NT2/D1 (cell line): ENCODE data around the gene PNPLA3.

Experiments used
- DNase-seq: peaks from one replicate; pipeline ENCODE4 v3.0.0-alpha.2; 2011; ENCODE audit warnings: low read depth, low spot score
- H3K27me3 ChIP-seq: 2 replicates; pipeline ENCODE4 v1.6.0; 2011; ENCODE audit warnings: mild to moderate bottlenecking; ENCODE audit not compliant: insufficient read length, insufficient read depth
- H3K36me3 ChIP-seq: 2 replicates; pipeline ENCODE4 v1.6.1; 2011; ENCODE audit warnings: mild to moderate bottlenecking, low read length, mixed read lengths; ENCODE audit not compliant: insufficient read depth, insufficient read length
- H3K4me1 ChIP-seq: 2 replicates; pipeline ENCODE4 v1.5.1; 2011; ENCODE audit not compliant: insufficient read depth, insufficient read length
- H3K4me3 ChIP-seq: 2 replicates; pipeline ENCODE4 v1.5.1; 2011; ENCODE audit warnings: low read depth; ENCODE audit not compliant: insufficient read length
- H3K9ac ChIP-seq: 2 replicates; pipeline ENCODE4 v1.6.0; 2011; ENCODE audit warnings: low read depth; ENCODE audit not compliant: insufficient read length
- H3K9me3 ChIP-seq: 2 replicates; pipeline ENCODE4 v1.5.1; 2011; ENCODE audit warnings: mild to moderate bottlenecking, low read length; ENCODE audit not compliant: insufficient read depth
- SUZ12 ChIP-seq: IDR thresholded peaks from 2 replicates; pipeline ENCODE4 v1.6.1; 2011; ENCODE audit not compliant: insufficient read length, insufficient read depth; ENCODE audit errors: extremely low read depth
- YY1 ChIP-seq: IDR thresholded peaks from 2 replicates; pipeline ENCODE4 v1.6.1; 2011; ENCODE audit not compliant: insufficient read length, insufficient read depth
- ZNF274 ChIP-seq: IDR thresholded peaks from 2 replicates; pipeline ENCODE4 v1.6.1; 2011; ENCODE audit warnings: mild to moderate bottlenecking, low read depth, low read length

Gene PNPLA3

DNA sequence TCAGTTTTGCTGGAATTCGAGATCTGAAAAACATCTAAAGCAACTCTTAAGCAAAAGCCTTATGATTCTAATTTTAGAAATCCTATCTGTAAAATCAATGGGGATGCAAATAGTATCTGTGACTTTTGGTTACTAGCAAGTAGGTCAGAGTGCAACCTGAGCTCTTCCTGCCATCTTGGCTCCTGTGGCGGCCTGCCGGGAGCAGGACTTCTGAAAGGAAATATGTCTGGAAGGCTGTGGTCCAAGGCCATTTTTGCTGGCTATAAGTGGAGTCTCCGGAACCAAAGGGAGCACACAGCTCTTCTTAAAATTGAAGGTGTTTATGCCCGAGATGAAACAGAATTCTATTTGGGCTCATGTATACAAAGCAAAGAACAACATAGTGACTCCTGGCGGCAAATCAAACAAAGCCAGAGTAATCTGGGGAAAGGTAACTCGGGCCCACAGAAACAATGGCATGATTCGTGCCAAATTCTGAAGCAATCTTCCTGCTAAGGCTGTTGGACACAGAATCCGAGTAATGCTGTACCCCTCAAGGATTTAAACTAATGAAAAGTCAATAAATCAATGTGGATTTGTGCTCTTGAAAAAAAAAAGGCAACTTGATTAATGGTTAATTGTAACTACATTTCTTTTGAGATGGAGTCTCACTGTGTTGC, 33.3 kb downstream of the PNPLA3 start:
- H3K27me3 ChIP-seq = no peaks in the 10 kb centered on the region
- H3K4me1 ChIP-seq = peaks cover 4% of the 10 kb centered on the region
- DNase-seq = no peak
- H3K9me3 ChIP-seq = no peaks in the 10 kb centered on the region
- no peak overlapping the region for H3K4me3 ChIP-seq
- H3K9ac ChIP-seq = no peak overlapping the region
- no peak for TF ChIP-seq ZNF274
- no peak for TF ChIP-seq YY1
- no peak for TF ChIP-seq SUZ12
- H3K36me3 ChIP-seq = peaks cover 6% of the 10 kb centered on the region

DNA sequence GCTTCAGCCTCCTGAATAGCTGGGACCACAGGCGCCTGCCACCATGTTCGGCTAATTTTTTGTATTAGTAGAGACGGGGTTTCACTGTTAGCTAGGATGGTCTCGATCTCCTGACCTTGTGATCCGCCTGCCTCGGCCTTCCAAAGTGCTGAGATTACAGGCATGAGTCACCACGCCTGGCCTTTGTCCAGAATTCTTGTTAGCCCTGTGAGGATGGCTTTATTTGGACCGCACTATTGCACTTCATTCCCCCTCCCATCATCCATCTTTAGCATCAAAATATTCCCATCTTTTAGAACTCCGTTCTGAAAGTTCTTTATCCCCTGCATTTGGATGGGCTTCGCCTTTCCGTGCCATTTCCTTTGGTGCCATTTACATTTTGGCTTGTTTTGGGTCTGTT, 34.3 kb downstream of the PNPLA3 start:
- H3K4me1 ChIP-seq = peaks cover 4% of the 10 kb centered on the region
- peaks cover 7% of the 10 kb centered on the region for H3K36me3 ChIP-seq

DNA sequence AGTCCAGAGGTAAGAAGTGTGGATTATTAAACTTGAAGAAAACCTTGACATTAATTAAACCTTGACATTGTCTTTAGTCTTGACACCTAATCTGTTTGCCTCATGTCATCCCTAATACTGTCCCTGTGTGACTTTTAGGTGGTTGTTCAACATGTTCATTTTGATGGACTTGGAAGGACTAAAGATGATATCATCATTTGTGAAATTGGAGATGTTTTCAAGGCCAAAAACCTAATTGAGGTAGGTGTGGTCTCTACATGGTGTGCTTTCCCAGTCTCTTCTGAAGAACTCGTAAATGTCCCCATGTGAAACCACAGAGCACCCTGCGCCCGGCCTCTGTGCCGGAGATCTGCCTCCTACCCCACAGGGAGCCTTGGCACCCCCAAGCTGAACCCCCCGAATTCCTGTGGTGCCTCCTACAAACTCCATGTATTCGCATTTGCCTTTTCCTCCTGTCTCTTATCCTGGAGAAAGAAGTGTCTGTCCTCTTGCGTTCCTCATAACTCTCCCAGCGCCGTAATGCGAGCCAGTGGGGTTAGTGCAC, 40.8 kb downstream of the PNPLA3 start:
- Histone ChIP-seq H3K4me1 (no peaks in the 10 kb centered on the region), H3K27me3 (no peaks in the 10 kb centered on the region), H3K9ac (no peak overlapping the region), H3K9me3 (no peaks in the 10 kb centered on the region), H3K4me3 (no peak overlapping the region), H3K36me3 (peaks cover 63% of the 10 kb centered on the region)
- no peak for TF ChIP-seq ZNF274
- TF ChIP-seq SUZ12 = no peak
- no peak for TF ChIP-seq YY1
- no peak for DNase-seq

More for the DNA sequence above, 34.3 kb downstream of the PNPLA3 start:
- H3K9ac ChIP-seq = no peak overlapping the region
- no peak for TF ChIP-seq SUZ12
- TF ChIP-seq ZNF274 = no peak
- no peak for TF ChIP-seq YY1
- no peaks in the 10 kb centered on the region for H3K27me3 ChIP-seq
- H3K4me3 ChIP-seq = no peak overlapping the region
- DNase-seq = no peak
- no peaks in the 10 kb centered on the region for H3K9me3 ChIP-seq

DNA sequence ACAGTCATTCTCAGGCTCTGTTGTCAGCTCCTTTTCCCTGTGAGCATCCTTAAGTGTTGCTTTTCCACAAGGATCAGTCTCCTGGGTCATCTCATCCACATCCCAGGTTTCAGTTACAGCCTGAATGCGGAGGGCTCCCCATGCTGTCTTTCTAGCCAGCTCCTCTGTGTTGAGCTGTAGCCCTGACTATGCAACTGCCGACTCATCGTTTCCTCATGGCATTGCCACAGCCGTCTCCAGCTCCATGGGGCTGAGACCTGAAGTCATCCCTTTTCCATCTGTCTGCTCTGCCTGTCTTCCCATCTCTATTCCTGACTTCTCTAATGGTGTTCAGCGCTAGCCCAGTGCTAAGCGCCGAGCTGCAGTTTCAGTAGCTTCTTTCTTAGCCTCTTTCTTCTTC, 43.5 kb downstream of the PNPLA3 start:
- peaks cover 77% of the 10 kb centered on the region for H3K36me3 ChIP-seq
- no peak overlapping the region for H3K9ac ChIP-seq
- H3K9me3 ChIP-seq = no peaks in the 10 kb centered on the region
- H3K27me3 ChIP-seq = no peaks in the 10 kb centered on the region
- TF ChIP-seq ZNF274 (no peak), SUZ12 (no peak), YY1 (no peak)
- H3K4me3 ChIP-seq = no peak overlapping the region
- H3K4me1 ChIP-seq = no peaks in the 10 kb centered on the region
- DNase-seq = no peak

GRCh38 chr22:43968614-43969013, 45.0 kb downstream of the PNPLA3 start:
- Histone ChIP-seq H3K9me3 (no peaks in the 10 kb centered on the region), H3K36me3 (peaks cover 81% of the 10 kb centered on the region)
- TF ChIP-seq SUZ12 (no peak), ZNF274 (no peak)

DNA sequence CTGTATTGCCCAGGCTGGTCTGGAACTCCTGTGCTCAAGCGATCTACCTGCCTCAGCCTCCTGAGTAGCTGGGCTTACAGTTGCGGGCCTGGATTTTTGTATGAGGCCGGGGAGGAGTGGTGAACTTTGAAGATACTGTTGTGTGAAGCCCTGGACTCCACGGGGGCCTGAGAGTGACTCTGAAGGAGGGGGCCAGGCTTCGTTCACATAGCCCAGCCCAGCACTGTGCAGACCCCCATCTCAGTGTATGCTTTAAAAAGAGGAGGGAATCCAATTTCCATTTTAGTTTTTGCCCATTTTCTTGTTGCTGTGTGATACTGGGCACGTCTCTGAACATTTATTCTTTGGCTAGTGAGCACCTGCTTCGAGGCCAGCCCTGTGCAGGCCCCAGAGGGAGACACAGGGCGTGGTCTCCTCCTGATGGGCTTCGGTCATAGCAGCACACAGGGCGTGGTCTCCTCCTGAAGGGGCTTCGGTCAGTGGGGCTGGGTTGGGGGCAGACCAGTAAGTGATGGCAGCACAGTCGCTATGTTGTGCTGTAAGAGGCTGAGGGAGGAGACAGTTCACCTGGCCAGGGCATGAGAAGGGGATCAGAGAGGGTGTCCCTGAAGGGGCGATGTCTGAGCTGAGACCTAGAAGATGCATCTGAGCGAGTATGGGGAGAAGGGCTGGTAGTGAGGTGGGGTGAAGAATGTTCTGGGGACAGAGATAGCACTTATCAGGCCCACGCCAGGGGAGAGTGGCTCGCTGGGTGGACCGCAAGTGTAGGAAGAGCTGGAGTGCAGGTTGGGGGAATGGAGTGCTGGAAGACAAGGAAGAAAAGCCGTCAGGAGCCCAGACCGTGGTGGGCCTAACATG, 45.6 kb downstream of the PNPLA3 start:
- DNase-seq = no peak
- TF ChIP-seq ZNF274 = no peak
- no peak for TF ChIP-seq SUZ12
- no peak for TF ChIP-seq YY1
- Histone ChIP-seq H3K9me3 (no peaks in the 10 kb centered on the region), H3K36me3 (peaks cover 81% of the 10 kb centered on the region), H3K9ac (no peak overlapping the region), H3K27me3 (no peaks in the 10 kb centered on the region), H3K4me1 (no peaks in the 10 kb centered on the region), H3K4me3 (no peak overlapping the region)

More at GRCh38 chr22:43968614-43969013, 45.0 kb downstream of the PNPLA3 start:
- no peaks in the 10 kb centered on the region for H3K27me3 ChIP-seq
- no peak for DNase-seq
- H3K4me1 ChIP-seq = no peaks in the 10 kb centered on the region
- H3K9ac ChIP-seq = no peak overlapping the region
- no peak overlapping the region for H3K4me3 ChIP-seq

- no peaks in the 10 kb centered on the region for H3K4me1 ChIP-seq
- DNase-seq = no peak
- no peaks in the 10 kb centered on the region for H3K27me3 ChIP-seq
- peaks cover 81% of the 10 kb centered on the region for H3K36me3 ChIP-seq
- no peak overlapping the region for H3K4me3 ChIP-seq
- H3K9ac ChIP-seq = no peak overlapping the region
- TF ChIP-seq YY1 (no peak), SUZ12 (no peak), ZNF274 (no peak)
- no peaks in the 10 kb centered on the region for H3K9me3 ChIP-seq
Observed at GRCh38 chr22:43969989-43970755, 46.6 kb downstream of the PNPLA3 start.
